IPS-NIHi7 (cell line): ENCODE results near the gene EPB41L4A.

Experiments used
- DNase-seq: peaks from one replicate; pipeline ENCODE4 v3.0.0; 2012; ENCODE audit warnings: mixed read lengths; ENCODE audit errors: extremely low spot score

Gene EPB41L4A

GRCh38 chr5:112356178-112356956, 62.7 kb downstream of the EPB41L4A start:
- no peak for DNase-seq

GRCh38 chr5:112355058-112355685, 63.9 kb downstream of the EPB41L4A start:
- no peak for DNase-seq

GRCh38 chr5:112353678-112354077, 65.4 kb downstream of the EPB41L4A start:
- DNase-seq, result no peak

GRCh38 chr5:112351225-112351624, 67.9 kb downstream of the EPB41L4A start:
- DNase-seq, result no peak

- no peak for DNase-seq
Measured at GRCh38 chr5:112350626-112351025, 68.5 kb downstream of the EPB41L4A start.

GRCh38 chr5:112349371-112349770, 69.7 kb downstream of the EPB41L4A start:
- DNase-seq, result no peak

GRCh38 chr5:112348915-112349314, 70.2 kb downstream of the EPB41L4A start:
- no peak for DNase-seq

- DNase-seq, result peak; percentile 50
Measured at GRCh38 chr5:112348387-112348786, 70.7 kb downstream of the EPB41L4A start.

- DNase-seq, result no peak
Measured at GRCh38 chr5:112346411-112347044, 72.5 kb downstream of the EPB41L4A start.

- no peak for DNase-seq
Measured at GRCh38 chr5:112344540-112344939, 74.5 kb downstream of the EPB41L4A start.

GRCh38 chr5:112342389-112342788, 76.7 kb downstream of the EPB41L4A start:
- no peak for DNase-seq

- DNase-seq, result no peak
Measured at GRCh38 chr5:112339761-112340160, 79.3 kb downstream of the EPB41L4A start.

GRCh38 chr5:112338681-112339337, 80.3 kb downstream of the EPB41L4A start:
- no peak for DNase-seq

- no peak for DNase-seq
Measured at GRCh38 chr5:112333331-112333781, 85.7 kb downstream of the EPB41L4A start.

GRCh38 chr5:112331892-112332291, 87.2 kb downstream of the EPB41L4A start:
- DNase-seq, result no peak

GRCh38 chr5:112329419-112330090, 89.5 kb downstream of the EPB41L4A start:
- DNase-seq, result peak; percentile 26

- DNase-seq, result no peak
Measured at GRCh38 chr5:112323166-112323565, 95.9 kb downstream of the EPB41L4A start.

GRCh38 chr5:112320408-112320807, 98.7 kb downstream of the EPB41L4A start:
- no peak for DNase-seq

GRCh38 chr5:112318346-112318745, 100.7 kb downstream of the EPB41L4A start:
- DNase-seq, result no peak

- DNase-seq, result no peak
Measured at GRCh38 chr5:112317866-112318265, 101.2 kb downstream of the EPB41L4A start.

GRCh38 chr5:112316731-112317130, 102.3 kb downstream of the EPB41L4A start:
- no peak for DNase-seq

GRCh38 chr5:112316006-112316405, 103.1 kb downstream of the EPB41L4A start:
- no peak for DNase-seq
